Mesenchymal stem cell (in vitro differentiated cells and primary cell): Measurements from ENCODE around the gene JADE3.

Source experiments
- DNase-seq: peaks from one replicate; pipeline ENCODE4 v3.0.0-alpha.2; 2013
- H2AFZ ChIP-seq: one replicate; pipeline ENCODE4 v1.6.1; 2013; ENCODE audit warnings: low read depth, mild to moderate bottlenecking, control low read depth, inconsistent platforms, low read length, moderate library complexity
- H2AK5ac ChIP-seq: 2 replicates; pipeline ENCODE4 v1.6.1; 2013; ENCODE audit warnings: low read length, moderate library complexity, mild to moderate bottlenecking, inconsistent platforms; ENCODE audit not compliant: severe bottlenecking
- H2BK120ac ChIP-seq: one replicate; pipeline ENCODE4 v1.6.1; 2013; ENCODE audit warnings: low read depth, mild to moderate bottlenecking, inconsistent platforms, low read length, moderate library complexity
- H2BK12ac ChIP-seq, 2 experiments: one replicate each; pipeline ENCODE4 v1.6.1; 2013; ENCODE audit warnings: inconsistent platforms in 2 of 2, low read length in 2 of 2, mild to moderate bottlenecking in 2 of 2, moderate library complexity in 2 of 2, control low read depth in 1 of 2
- H2BK15ac ChIP-seq: one replicate; pipeline ENCODE4 v1.6.1; 2013; ENCODE audit warnings: mild to moderate bottlenecking, low read depth, inconsistent platforms; ENCODE audit not compliant: poor library complexity, severe bottlenecking
- H2BK5ac ChIP-seq: 2 replicates; pipeline ENCODE4 v1.6.1; 2013; ENCODE audit warnings: low read depth, mild to moderate bottlenecking, low read length, control low read depth, inconsistent platforms; ENCODE audit not compliant: poor library complexity, severe bottlenecking
- H3K14ac ChIP-seq, 2 experiments: one replicate each; pipeline ENCODE4 v1.6.1; 2013; ENCODE audit warnings: inconsistent platforms in 2 of 2, low read length in 2 of 2, control low read depth in 1 of 2, mild to moderate bottlenecking in 1 of 2, moderate library complexity in 1 of 2
- H3K18ac ChIP-seq, 2 experiments: one replicate each; pipeline ENCODE4 v1.6.1; 2013; ENCODE audit warnings: inconsistent platforms in 2 of 2, low read length in 2 of 2, control low read depth in 1 of 2, low read depth in 1 of 2, mild to moderate bottlenecking in 1 of 2
- H3K23ac ChIP-seq, 2 experiments: one replicate each; pipeline ENCODE4 v1.6.1; 2013; ENCODE audit warnings: inconsistent platforms in 2 of 2, low read length in 2 of 2, mild to moderate bottlenecking in 2 of 2, moderate library complexity in 2 of 2, control low read depth in 1 of 2
- H3K27ac ChIP-seq: 2 replicates; pipeline ENCODE4 v1.5.1; 2013; ENCODE audit warnings: mild to moderate bottlenecking, moderate library complexity, low read length, control low read depth, inconsistent platforms; ENCODE audit not compliant: poor library complexity, severe bottlenecking
- H3K27me3 ChIP-seq, 2 experiments: 2 replicates each; pipeline versions ENCODE4 v1.6.1 to v1.7.0; 2013; ENCODE audit warnings: low read length in 2 of 2, mild to moderate bottlenecking in 2 of 2, moderate library complexity in 2 of 2, control low read depth in 1 of 2, inconsistent platforms in 1 of 2; ENCODE audit not compliant: control insufficient read depth in 1 of 2, insufficient read depth in 1 of 2
- H3K36me3 ChIP-seq, 2 experiments: 2 replicates each; pipeline versions ENCODE4 v1.6.1 to v1.7.0; 2013; ENCODE audit warnings: low read length in 2 of 2, control low read depth in 1 of 2, inconsistent platforms in 1 of 2, low read depth in 1 of 2, mild to moderate bottlenecking in 1 of 2; ENCODE audit not compliant: insufficient read depth in 2 of 2, control insufficient read depth in 1 of 2
- H3K4ac ChIP-seq, 2 experiments: one replicate each; pipeline ENCODE4 v1.6.1; 2013; ENCODE audit warnings: inconsistent platforms in 2 of 2, low read length in 2 of 2, mild to moderate bottlenecking in 2 of 2, moderate library complexity in 2 of 2, control low read depth in 1 of 2, low read depth in 1 of 2
- H3K4me1 ChIP-seq: 2 replicates; pipeline ENCODE4 v1.6.1; 2013; ENCODE audit warnings: low read depth, low read length, control low read depth; ENCODE audit not compliant: control insufficient read depth, insufficient read depth
- H3K4me2 ChIP-seq: 2 replicates; pipeline ENCODE4 v1.6.1; 2013; ENCODE audit warnings: low read length, mild to moderate bottlenecking, inconsistent platforms; ENCODE audit not compliant: poor library complexity, severe bottlenecking
- H3K4me3 ChIP-seq, 2 experiments: 2 replicates each; pipeline versions ENCODE4 v1.5.1 to v1.7.0; 2013; ENCODE audit warnings: low read length in 2 of 2, mild to moderate bottlenecking in 2 of 2, control low read depth in 1 of 2, low read depth in 1 of 2; ENCODE audit not compliant: insufficient read depth in 1 of 2
- H3K79me1 ChIP-seq: replicated peaks from 2 replicates; pipeline ENCODE4 v1.6.1; 2013; ENCODE audit warnings: mild to moderate bottlenecking, control low read depth, low read length, inconsistent platforms; ENCODE audit not compliant: poor library complexity, severe bottlenecking
- H3K9ac ChIP-seq: 2 replicates; pipeline ENCODE4 v1.7.0; 2013; ENCODE audit warnings: mild to moderate bottlenecking, low read length, moderate library complexity
- H3K9me3 ChIP-seq: 2 replicates; pipeline ENCODE4 v1.7.0; 2013; ENCODE audit warnings: mild to moderate bottlenecking, low read length; ENCODE audit not compliant: control insufficient read depth
- H4K8ac ChIP-seq: one replicate; pipeline ENCODE4 v1.6.1; 2013; ENCODE audit warnings: inconsistent platforms, mild to moderate bottlenecking, low read length, moderate library complexity
- H4K91ac ChIP-seq: one replicate; pipeline ENCODE4 v1.6.1; 2013; ENCODE audit warnings: mild to moderate bottlenecking, low read length, inconsistent platforms
- WGBS: methylation state at CpG from one replicate; pipeline ENCODE4 v1.1.7; 2013; ENCODE audit warnings: mixed read lengths; 5-methylcytosine and 5-hydroxymethylcytosine counted together

Gene JADE3

GRCh38 chrX:46991664-46992063 lies 79.4 kb downstream of the JADE3 start:
- Histone ChIP-seq H3K27ac (no peak overlapping the region), H2BK15ac (no peak overlapping the region), H4K91ac (no peak overlapping the region)

GRCh38 chrX:46992070-46992469 lies 79.8 kb downstream of the JADE3 start:
- no peak overlapping the region for H3K9ac ChIP-seq
- H3K79me1 ChIP-seq, result peaks cover 3% of the 10 kb centered on the region
- H3K4me1 ChIP-seq, result no peaks in the 10 kb centered on the region
- no peak overlapping the region for H4K8ac ChIP-seq
- H3K18ac ChIP-seq, result no peak overlapping the region
- H3K4me2 ChIP-seq, result no peak overlapping the region
- H2BK5ac ChIP-seq, result no peak overlapping the region
- peaks cover 21% of the 10 kb centered on the region for H3K9me3 ChIP-seq
- H4K91ac ChIP-seq, result no peak overlapping the region
- H3K23ac ChIP-seq, result no peak overlapping the region
- DNase-seq, result no peak
- H2BK120ac ChIP-seq, result no peak overlapping the region
- no peak overlapping the region for H2AFZ ChIP-seq
- H2AK5ac ChIP-seq, result no peak overlapping the region
- H3K27me3 ChIP-seq, result peaks cover 0 to 11% of the 10 kb centered on the region in 2 experiments
- H3K14ac ChIP-seq, result no peak overlapping the region
- H3K36me3 ChIP-seq, result peaks cover 3 to 4% of the 10 kb centered on the region in 2 experiments
- 96% methylated on average over 4 of the region's 6 CpGs for WGBS
- H3K4me3 ChIP-seq, result no peak overlapping the region
- no peak overlapping the region for H2BK12ac ChIP-seq
- no peak overlapping the region for H3K4ac ChIP-seq
- no peak overlapping the region for H2BK15ac ChIP-seq
- H3K27ac ChIP-seq, result no peak overlapping the region

More at GRCh38 chrX:46991664-46992063, 79.4 kb downstream of the JADE3 start:
- peaks cover 0 to 11% of the 10 kb centered on the region in 2 experiments for H3K27me3 ChIP-seq
- DNase-seq, result no peak
- H2BK5ac ChIP-seq, result no peak overlapping the region
- H3K9me3 ChIP-seq, result peaks cover 21% of the 10 kb centered on the region
- no peak overlapping the region for H3K23ac ChIP-seq
- H3K18ac ChIP-seq, result no peak overlapping the region
- peaks cover 4 to 5% of the 10 kb centered on the region in 2 experiments for H3K36me3 ChIP-seq
- H3K14ac ChIP-seq, result no peak overlapping the region
- H2BK12ac ChIP-seq, result no peak overlapping the region
- H2AK5ac ChIP-seq, result no peak overlapping the region
- H2BK120ac ChIP-seq, result no peak overlapping the region
- WGBS, result 20% methylated on average over 1 of the region's 2 CpGs
- H3K79me1 ChIP-seq, result peaks cover 3% of the 10 kb centered on the region
- H4K8ac ChIP-seq, result no peak overlapping the region
- H3K4ac ChIP-seq, result no peak overlapping the region
- no peak overlapping the region for H3K9ac ChIP-seq
- no peak overlapping the region for H3K4me2 ChIP-seq
- no peak overlapping the region for H3K4me3 ChIP-seq
- no peaks in the 10 kb centered on the region for H3K4me1 ChIP-seq
- H2AFZ ChIP-seq, result no peak overlapping the region

- H3K4me3 ChIP-seq, result no peak overlapping the region
- peaks cover 0 to 4% of the 10 kb centered on the region in 2 experiments for H3K36me3 ChIP-seq
- H3K9ac ChIP-seq, result no peak overlapping the region
- peaks cover 23% of the 10 kb centered on the region for H3K9me3 ChIP-seq
- H3K14ac ChIP-seq, result no peak overlapping the region
- H3K79me1 ChIP-seq, result peaks cover 3% of the 10 kb centered on the region
- H2BK12ac ChIP-seq, result no peak overlapping the region
- H3K4me2 ChIP-seq, result no peak overlapping the region
- no peak overlapping the region for H2AK5ac ChIP-seq
- H3K23ac ChIP-seq, result no peak overlapping the region
- no peak overlapping the region for H2BK120ac ChIP-seq
- no peak overlapping the region for H2BK15ac ChIP-seq
- no peak overlapping the region for H3K4ac ChIP-seq
- H3K27ac ChIP-seq, result no peak overlapping the region
- H2AFZ ChIP-seq, result no peak overlapping the region
- DNase-seq, result no peak
- no peak overlapping the region for H4K8ac ChIP-seq
- H2BK5ac ChIP-seq, result no peak overlapping the region
- no peak overlapping the region for H3K18ac ChIP-seq
- H4K91ac ChIP-seq, result no peak overlapping the region
- no peaks in the 10 kb centered on the region for H3K4me1 ChIP-seq
- H3K27me3 ChIP-seq, result peaks cover 0 to 7% of the 10 kb centered on the region in 2 experiments
Measured at GRCh38 chrX:46994096-46994495, 81.9 kb downstream of the JADE3 start.

- peaks cover 0 to 16% of the 10 kb centered on the region in 2 experiments for H3K27me3 ChIP-seq
- H2BK12ac ChIP-seq, result no peak overlapping the region
- no peak overlapping the region for H2BK5ac ChIP-seq
- H2AFZ ChIP-seq, result no peak overlapping the region
- H3K23ac ChIP-seq, result no peak overlapping the region
- H3K4me2 ChIP-seq, result no peak overlapping the region
- no peak for DNase-seq
- H3K9me3 ChIP-seq, result no peaks in the 10 kb centered on the region
- H3K36me3 ChIP-seq, result no peaks in the 10 kb centered on the region
- H3K9ac ChIP-seq, result no peak overlapping the region
- WGBS, result 100% methylated on average over 2 of the region's 4 CpGs
- no peak overlapping the region for H3K4ac ChIP-seq
- no peak overlapping the region for H3K14ac ChIP-seq
- H3K4me1 ChIP-seq, result no peaks in the 10 kb centered on the region
- no peak overlapping the region for H3K27ac ChIP-seq
- H2BK15ac ChIP-seq, result no peak overlapping the region
- H4K8ac ChIP-seq, result no peak overlapping the region
- no peaks in the 10 kb centered on the region for H3K79me1 ChIP-seq
- no peak overlapping the region for H2BK120ac ChIP-seq
- H3K4me3 ChIP-seq, result no peak overlapping the region
- no peak overlapping the region for H4K91ac ChIP-seq
- H3K18ac ChIP-seq, result no peak overlapping the region
- no peak overlapping the region for H2AK5ac ChIP-seq
Measured at GRCh38 chrX:47012131-47012530, 99.9 kb downstream of the JADE3 start.
